RWPE2 (cell line): ENCODE data around the gene RTP3.

Source experiments
- ATAC-seq: fragments of 200-7000 bp; cut with Tn5 transposase; 3 replicates; pipeline ENCODE4 v1.9.1; 2021; ENCODE audit warnings: low read depth
- DNase-seq: peaks from one replicate; pipeline ENCODE4 v3.0.0-alpha.2; 2020; ENCODE audit warnings: low spot score
- H3K27ac ChIP-seq: fragments of 450-650 bp; 2 replicates; pipeline ENCODE4 v1.5.1; 2017; ENCODE audit warnings: mild to moderate bottlenecking; ENCODE audit not compliant: poor library complexity, severe bottlenecking
- H3K27me3 ChIP-seq: fragments of 250-450 bp; sonication (Bioruptor Pico); 2 replicates; pipeline ENCODE4 v1.5.1; 2021; ENCODE audit warnings: mild to moderate bottlenecking, moderate library complexity; ENCODE audit not compliant: insufficient read depth, poor library complexity, severe bottlenecking
- H3K36me3 ChIP-seq: fragments of 250-450 bp; sonication (Bioruptor Pico); 2 replicates; pipeline ENCODE4 v1.5.1; 2020; ENCODE audit warnings: low read depth, mild to moderate bottlenecking, moderate library complexity
- H3K4me1 ChIP-seq: fragments of 250-450 bp; sonication (Bioruptor Pico); 2 replicates; pipeline ENCODE4 v1.5.1; 2021; ENCODE audit warnings: mild to moderate bottlenecking, moderate library complexity; ENCODE audit not compliant: insufficient read depth, poor library complexity, severe bottlenecking
- H3K4me3 ChIP-seq: fragments of 250-450 bp; sonication (Bioruptor Pico); 2 replicates; pipeline ENCODE4 v1.5.1; 2021; ENCODE audit warnings: mild to moderate bottlenecking, moderate library complexity; ENCODE audit not compliant: severe bottlenecking
- H3K9me3 ChIP-seq: fragments of 250-450 bp; sonication (Bioruptor Pico); 2 replicates; pipeline ENCODE4 v1.5.1; 2021; ENCODE audit warnings: mild to moderate bottlenecking, moderate library complexity; ENCODE audit not compliant: severe bottlenecking
- TF ChIP-seq, protein P1 (sequence below): fragments of 450-650 bp; IDR thresholded peaks from one replicate; pipeline ENCODE4 v1.5.1; 2017; ENCODE audit warnings: mild to moderate bottlenecking, moderate library complexity; ENCODE audit not compliant: poor library complexity, severe bottlenecking

The RTP3 gene

DNA sequence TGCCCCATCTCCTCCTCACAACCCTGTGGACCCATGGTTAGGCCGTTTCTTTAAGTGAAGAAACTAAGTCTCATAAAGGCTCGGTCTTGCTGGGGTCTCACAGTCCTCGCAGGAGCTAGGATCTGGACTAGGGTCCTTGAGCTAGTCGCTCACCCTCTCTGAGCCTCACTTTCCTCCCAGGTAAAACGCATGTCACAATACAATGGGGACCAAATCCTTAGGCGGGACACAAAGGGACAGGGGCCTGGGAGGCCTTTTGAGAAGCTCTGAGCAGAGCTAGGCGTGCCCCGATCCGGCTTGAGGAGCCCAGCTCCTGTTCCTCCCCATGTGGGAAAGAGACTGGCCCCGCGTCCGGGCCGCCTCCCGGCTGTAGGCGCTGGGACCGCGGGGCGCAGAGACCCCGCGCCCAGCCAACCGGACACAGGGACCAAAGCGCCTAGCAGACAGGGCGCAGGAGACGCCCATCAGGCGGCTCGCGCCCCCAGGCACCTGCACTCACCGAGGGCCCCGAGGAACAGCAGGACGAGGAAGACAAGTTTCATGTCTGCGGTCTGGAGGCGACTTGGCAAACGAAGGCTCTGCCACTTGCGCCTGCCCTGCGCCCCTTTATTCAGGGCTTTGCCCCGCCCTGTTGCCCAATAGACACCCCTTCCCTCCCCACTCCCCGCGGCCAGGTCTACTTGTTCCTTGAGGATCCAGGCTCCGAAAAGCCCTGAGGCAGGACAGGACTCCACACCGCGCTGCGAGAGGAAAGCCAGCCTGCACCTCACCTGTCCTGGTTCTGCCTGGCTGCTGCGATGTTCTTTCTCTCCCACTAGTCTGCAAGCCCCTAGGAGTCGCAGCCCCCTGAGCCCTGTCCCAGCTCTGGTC is 33.2 kb upstream of the RTP3 start, which contains the start of gene LTF:
TSS of gene LTF (minus strand) at position 580 of the 870 bp plus-strand sequence. CDS start at position 542, 38 bp downstream.
- no peaks in the 10 kb centered on the region for H3K9me3 ChIP-seq
- H3K4me1 ChIP-seq = no peaks in the 10 kb centered on the region
- no peak within 1 kb of the TSS for H3K27ac ChIP-seq
- DNase-seq (no peak), ATAC-seq (no peak)
- H3K4me3 ChIP-seq = no peak within 1 kb of the TSS
- H3K36me3 ChIP-seq = no peaks in the 10 kb centered on the region
- TF ChIP-seq, protein P1, sequence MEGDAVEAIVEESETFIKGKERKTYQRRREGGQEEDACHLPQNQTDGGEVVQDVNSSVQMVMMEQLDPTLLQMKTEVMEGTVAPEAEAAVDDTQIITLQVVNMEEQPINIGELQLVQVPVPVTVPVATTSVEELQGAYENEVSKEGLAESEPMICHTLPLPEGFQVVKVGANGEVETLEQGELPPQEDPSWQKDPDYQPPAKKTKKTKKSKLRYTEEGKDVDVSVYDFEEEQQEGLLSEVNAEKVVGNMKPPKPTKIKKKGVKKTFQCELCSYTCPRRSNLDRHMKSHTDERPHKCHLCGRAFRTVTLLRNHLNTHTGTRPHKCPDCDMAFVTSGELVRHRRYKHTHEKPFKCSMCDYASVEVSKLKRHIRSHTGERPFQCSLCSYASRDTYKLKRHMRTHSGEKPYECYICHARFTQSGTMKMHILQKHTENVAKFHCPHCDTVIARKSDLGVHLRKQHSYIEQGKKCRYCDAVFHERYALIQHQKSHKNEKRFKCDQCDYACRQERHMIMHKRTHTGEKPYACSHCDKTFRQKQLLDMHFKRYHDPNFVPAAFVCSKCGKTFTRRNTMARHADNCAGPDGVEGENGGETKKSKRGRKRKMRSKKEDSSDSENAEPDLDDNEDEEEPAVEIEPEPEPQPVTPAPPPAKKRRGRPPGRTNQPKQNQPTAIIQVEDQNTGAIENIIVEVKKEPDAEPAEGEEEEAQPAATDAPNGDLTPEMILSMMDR = no peak
- H3K27me3 ChIP-seq = peaks cover 18% of the 10 kb centered on the region

DNA sequence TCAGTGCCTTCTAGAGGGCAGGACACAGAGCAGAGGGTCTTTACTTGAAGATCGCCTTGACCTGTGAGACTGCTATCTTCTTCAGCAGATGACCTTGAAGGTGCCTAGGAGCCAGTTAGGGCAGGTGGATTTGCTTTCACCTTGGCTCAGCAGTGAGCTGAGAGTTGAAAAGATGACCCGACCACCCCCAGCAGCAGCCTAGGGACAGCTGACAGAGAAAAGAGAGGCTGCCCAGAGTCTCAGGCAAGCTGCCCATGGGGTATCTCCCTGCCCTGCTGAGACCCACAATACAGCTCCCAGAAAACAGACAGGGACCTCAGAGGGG is 32.6 kb upstream of the RTP3 start:
- Histone ChIP-seq H3K4me3 (no peak overlapping the region), H3K27ac (no peak overlapping the region), H3K4me1 (no peaks in the 10 kb centered on the region), H3K36me3 (no peaks in the 10 kb centered on the region), H3K9me3 (no peaks in the 10 kb centered on the region), H3K27me3 (peaks cover 18% of the 10 kb centered on the region)
- DNase-seq = no peak
- ATAC-seq = no peak
- TF ChIP-seq, protein P1 = no peak

GRCh38 chr3:46466273-46466672 is 31.5 kb upstream of the RTP3 start:
- Histone ChIP-seq H3K4me3 (no peak overlapping the region), H3K27ac (no peak overlapping the region), H3K27me3 (peaks cover 18% of the 10 kb centered on the region), H3K36me3 (no peaks in the 10 kb centered on the region), H3K4me1 (no peaks in the 10 kb centered on the region), H3K9me3 (no peaks in the 10 kb centered on the region)
- TF ChIP-seq, protein P1 = no peak
- no peak for ATAC-seq
- no peak for DNase-seq

DNA sequence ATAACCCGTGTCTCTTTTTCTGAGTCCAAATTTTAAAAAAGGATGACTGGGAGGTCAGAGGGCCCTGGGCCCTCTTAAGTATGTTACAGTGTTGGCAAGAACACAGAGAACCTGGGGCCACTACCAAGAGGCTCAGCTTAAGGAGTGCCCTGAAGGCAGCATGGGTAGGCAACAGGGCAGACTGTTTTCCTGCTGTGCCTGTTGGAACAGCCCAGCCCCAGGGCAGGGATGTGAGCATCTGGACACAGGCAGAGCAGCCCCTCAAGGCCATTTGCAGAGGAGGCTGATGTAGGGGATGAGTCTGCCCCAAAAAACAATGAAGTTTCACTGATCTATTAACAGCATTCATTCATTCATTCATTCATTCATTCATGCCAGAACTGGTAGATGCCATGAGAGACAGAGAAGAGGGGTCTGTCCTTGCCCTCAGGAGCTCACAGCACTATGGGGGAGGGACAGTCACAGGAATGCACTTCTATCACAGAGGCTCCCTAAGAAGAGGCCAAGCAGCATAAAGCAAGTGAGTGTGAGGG is 30.8 kb upstream of the RTP3 start:
- H3K27me3 ChIP-seq = peaks cover 18% of the 10 kb centered on the region
- no peak for ATAC-seq
- H3K4me1 ChIP-seq = no peaks in the 10 kb centered on the region
- H3K27ac ChIP-seq = no peak overlapping the region
- no peak for DNase-seq
- TF ChIP-seq, protein P1 = no peak
- no peaks in the 10 kb centered on the region for H3K9me3 ChIP-seq
- H3K36me3 ChIP-seq = no peaks in the 10 kb centered on the region
- no peak overlapping the region for H3K4me3 ChIP-seq

GRCh38 chr3:46467562-46467961 is 30.2 kb upstream of the RTP3 start:
- no peaks in the 10 kb centered on the region for H3K4me1 ChIP-seq
- H3K27ac ChIP-seq = no peak overlapping the region
- no peak overlapping the region for H3K4me3 ChIP-seq
- no peaks in the 10 kb centered on the region for H3K9me3 ChIP-seq
- no peak for DNase-seq
- H3K36me3 ChIP-seq = no peaks in the 10 kb centered on the region
- H3K27me3 ChIP-seq = peaks cover 18% of the 10 kb centered on the region
- TF ChIP-seq, protein P1 = no peak
- ATAC-seq = no peak
